Fibroblast of the aortic adventitia (primary cell): ENCODE data around the gene TBC1D25. TPM values are rescaled to one million over a fixed set of nuclear protein-coding genes. Genes with fewer than 3 reads are reported as not detected.
A peak's percentile ranks its signal among the peaks of the same experiment; 100 is the strongest.

Source experiments
- DNase-seq: peaks from one replicate; pipeline ENCODE4 v3.0.0-alpha.2; 2010; ENCODE audit warnings: low read depth
- H3K4me3 ChIP-seq: 2 replicates; pipeline ENCODE4 v1.5.1; 2011; ENCODE audit warnings: low read depth, mild to moderate bottlenecking, control low read depth, low read length, moderate library complexity
- CTCF ChIP-seq: IDR thresholded peaks from 2 replicates; pipeline ENCODE4 v1.5.1; 2011; ENCODE audit warnings: mild to moderate bottlenecking, low read length, control low read depth, inconsistent platforms; ENCODE audit not compliant: insufficient read depth
- total RNA-seq: library from RNA; depleted of rRNA; stranded (reverse); fragments of >200 nt; gene quantifications from 2 replicates; pipeline ENCODE4 v1.2.3, GENCODE V29; 2012; ENCODE audit warnings: low replicate concordance

Gene TBC1D25
- total RNA-seq, 1 donor, result 8.0 TPM

- TF ChIP-seq CTCF, result no peak
- peak within 1 kb of the TSS; percentile 76 for H3K4me3 ChIP-seq
- peak; percentile 97 for DNase-seq
These were observed 58.1 kb downstream of the TBC1D25 start, which contains the start of gene WDR13 for GRCh38 chrX:48597353-48598264. Gene WDR13, plus strand, starts transcription at chrX:48597492. Its CDS starts 505 bp downstream, at chrX:48597997.

- peak overlapping the region; percentile 67 for H3K4me3 ChIP-seq
- TF ChIP-seq CTCF, result no peak
- DNase-seq, result no peak
These were observed 59.1 kb downstream of the TBC1D25 start for GRCh38 chrX:48598614-48599013.

GRCh38 chrX:48599341-48599740, 59.8 kb downstream of the TBC1D25 start:
- no peak for DNase-seq
- H3K4me3 ChIP-seq, result no peak overlapping the region
- no peak for TF ChIP-seq CTCF

GRCh38 chrX:48600226-48600625, 60.7 kb downstream of the TBC1D25 start:
- no peak overlapping the region for H3K4me3 ChIP-seq
- no peak for TF ChIP-seq CTCF
- no peak for DNase-seq

- H3K4me3 ChIP-seq, result no peak overlapping the region
- no peak for TF ChIP-seq CTCF
- DNase-seq, result no peak
These were observed 62.4 kb downstream of the TBC1D25 start for GRCh38 chrX:48601741-48602394.

GRCh38 chrX:48604701-48605100, 65.2 kb downstream of the TBC1D25 start:
- no peak for TF ChIP-seq CTCF
- no peak for DNase-seq
- H3K4me3 ChIP-seq, result no peak overlapping the region
